GM12878 (cell line): ENCODE results near the gene GJA5.

Source experiments
- CBX3 ChIP-seq: fragments of 200-600 bp; sonication (generic); IDR thresholded peaks from 2 replicates; pipeline ENCODE4 v1.6.1; 2016; ENCODE audit warnings: low read depth, borderline replicate concordance
- CEBPB ChIP-seq, 2 experiments: fragments of 150-350 bp in 1 of 2; IDR thresholded peaks; 2 replicates each; pipeline ENCODE4 v1.6.1; 2012 to 2014; ENCODE audit warnings: low read depth in 2 of 2, low read length in 2 of 2, borderline replicate concordance in 1 of 2, inconsistent platforms in 1 of 2
- CREM ChIP-seq: IDR thresholded peaks from 2 replicates; pipeline ENCODE4 v1.6.1; 2014; ENCODE audit warnings: antibody characterized with exemption, low read depth
- EZH2 ChIP-seq: IDR thresholded peaks from 2 replicates; pipeline ENCODE4 v1.6.1; 2012; ENCODE audit warnings: low read depth, mild to moderate bottlenecking, control low read depth, inconsistent platforms, low read length, borderline replicate concordance; ENCODE audit not compliant: control insufficient read depth
- FOXM1 ChIP-seq: IDR thresholded peaks from 2 replicates; pipeline ENCODE4 v1.6.1; 2012; ENCODE audit warnings: low read depth, mild to moderate bottlenecking, inconsistent platforms, low read length, moderate library complexity
- JUNB ChIP-seq: IDR thresholded peaks from 2 replicates; pipeline ENCODE4 v1.6.1; 2016; ENCODE audit warnings: antibody characterized with exemption, mild to moderate bottlenecking
- NR2C1 ChIP-seq: fragments of 450-650 bp; IDR thresholded peaks from 2 replicates; pipeline ENCODE4 v1.6.1; 2017; ENCODE audit warnings: antibody characterized with exemption, mild to moderate bottlenecking, moderate library complexity
- ZNF384 ChIP-seq: IDR thresholded peaks from 2 replicates; pipeline ENCODE4 v1.6.1; 2012; ENCODE audit warnings: low read depth, mild to moderate bottlenecking, low read length, improper control_type of control experiment, borderline replicate concordance
- TF ChIP-seq, protein P1 (sequence below), 3 experiments: IDR thresholded peaks in 2 of 3; conservative IDR thresholded peaks in 1 of 3; 2 replicates each; pipeline ENCODE4 v1.5.1; 2011; ENCODE audit warnings: low read depth in 3 of 3, low read length in 3 of 3, mild to moderate bottlenecking in 3 of 3, control low read depth in 2 of 3, moderate library complexity in 2 of 3, inconsistent platforms in 1 of 3, mixed read lengths in 1 of 3; ENCODE audit not compliant: control insufficient read depth in 2 of 3, insufficient read depth in 1 of 3; ENCODE audit errors: extremely low read depth in 1 of 3

DNA sequence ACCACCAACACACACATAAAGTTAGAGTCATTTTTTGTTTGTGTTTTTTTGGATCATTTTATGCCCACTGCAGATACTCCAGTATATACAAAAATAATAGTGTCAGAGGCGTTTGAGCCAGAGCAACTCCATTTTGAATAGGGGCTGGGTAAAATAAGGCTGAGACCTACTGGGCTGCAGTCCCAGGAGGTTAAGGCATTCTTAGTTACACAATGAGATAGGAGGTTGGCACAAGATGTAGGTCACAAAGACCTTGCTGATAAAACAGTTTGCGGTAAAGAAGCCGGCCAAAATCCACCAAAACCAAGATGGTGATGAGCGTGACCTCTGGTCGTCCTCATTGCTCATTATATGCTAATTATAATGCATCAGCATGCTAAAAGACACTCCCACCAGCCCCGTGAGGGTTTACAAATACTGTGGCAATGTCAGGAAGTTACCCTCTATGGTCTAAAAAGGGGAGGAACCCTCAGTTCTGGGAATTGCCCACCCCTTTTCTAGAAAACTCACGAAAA lies 40.6 kb downstream of the GJA5 start:
- TF ChIP-seq JUNB = no peak
- TF ChIP-seq CEBPB (IDR thresholded peaks at IDR 0.05; ENCODE audit: borderline replicate concordance in 1 of 2, low read depth in 2 of 2, low read length in 2 of 2) = no peak
- no peak for TF ChIP-seq EZH2
- TF ChIP-seq FOXM1 = no peak
- TF ChIP-seq, protein P1, sequence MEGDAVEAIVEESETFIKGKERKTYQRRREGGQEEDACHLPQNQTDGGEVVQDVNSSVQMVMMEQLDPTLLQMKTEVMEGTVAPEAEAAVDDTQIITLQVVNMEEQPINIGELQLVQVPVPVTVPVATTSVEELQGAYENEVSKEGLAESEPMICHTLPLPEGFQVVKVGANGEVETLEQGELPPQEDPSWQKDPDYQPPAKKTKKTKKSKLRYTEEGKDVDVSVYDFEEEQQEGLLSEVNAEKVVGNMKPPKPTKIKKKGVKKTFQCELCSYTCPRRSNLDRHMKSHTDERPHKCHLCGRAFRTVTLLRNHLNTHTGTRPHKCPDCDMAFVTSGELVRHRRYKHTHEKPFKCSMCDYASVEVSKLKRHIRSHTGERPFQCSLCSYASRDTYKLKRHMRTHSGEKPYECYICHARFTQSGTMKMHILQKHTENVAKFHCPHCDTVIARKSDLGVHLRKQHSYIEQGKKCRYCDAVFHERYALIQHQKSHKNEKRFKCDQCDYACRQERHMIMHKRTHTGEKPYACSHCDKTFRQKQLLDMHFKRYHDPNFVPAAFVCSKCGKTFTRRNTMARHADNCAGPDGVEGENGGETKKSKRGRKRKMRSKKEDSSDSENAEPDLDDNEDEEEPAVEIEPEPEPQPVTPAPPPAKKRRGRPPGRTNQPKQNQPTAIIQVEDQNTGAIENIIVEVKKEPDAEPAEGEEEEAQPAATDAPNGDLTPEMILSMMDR (IDR thresholded peaks at IDR 0.05 in 2 of 3, conservative IDR thresholded peaks at IDR 0.05 in 1 of 3; ENCODE audit: control insufficient read depth in 2 of 3, extremely low read depth in 1 of 3, insufficient read depth in 1 of 3, low read depth in 3 of 3, low read length in 3 of 3) = no peak
- no peak for TF ChIP-seq NR2C1
- no peak for TF ChIP-seq CREM
- TF ChIP-seq ZNF384 = no peak
- TF ChIP-seq CBX3 = no peak
